ENCODE data around the gene GATA5. TPM values are rescaled to one million over a fixed set of nuclear protein-coding genes. Genes with fewer than 3 reads are reported as not detected.

The GATA5 gene
- total and polyA plus RNA-seq, 4 donors, result 0.13 to 0.50 TPM; not detected in 2

DNA sequence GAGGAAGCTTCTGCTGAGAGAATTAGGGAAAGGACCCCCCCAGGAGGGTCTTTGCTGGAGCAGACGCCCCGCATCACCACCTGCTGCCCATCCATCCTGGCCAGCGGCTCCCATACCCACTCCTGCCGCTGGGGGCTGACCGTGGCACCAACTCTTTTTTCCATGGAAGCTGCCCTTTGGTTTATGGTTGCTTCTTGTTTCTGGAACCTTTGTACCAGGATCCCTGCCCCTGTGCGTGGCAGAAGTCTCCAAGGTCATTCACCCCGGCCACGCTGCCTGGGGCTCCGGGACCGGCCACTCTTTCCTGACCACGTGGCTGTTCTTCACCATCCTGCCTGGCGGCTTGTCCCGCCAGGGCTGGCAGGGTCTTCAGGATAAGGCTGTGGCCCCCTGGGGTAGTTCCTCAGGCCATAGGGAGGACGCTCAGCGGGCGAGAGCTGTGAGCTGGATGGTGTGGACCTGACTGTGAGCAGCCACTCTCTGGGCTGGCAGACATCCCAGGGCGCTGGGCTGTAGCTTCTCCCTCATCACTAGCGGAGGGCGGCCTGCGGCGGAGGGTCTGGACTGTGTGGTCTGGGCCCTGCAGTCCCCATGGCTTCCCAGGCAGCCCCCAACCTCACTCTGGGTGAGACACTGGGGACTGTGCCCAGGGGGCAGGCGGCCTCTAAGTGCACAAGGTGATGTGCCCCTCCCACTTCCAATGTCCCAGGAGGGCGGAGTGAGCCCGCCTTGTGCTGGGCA, 25.7 kb downstream of the GATA5 start:
- DNase-seq (ENCODE audit: low read depth in 4 of 6, low spot score in 6 of 6), result peak in 1 of 6 donors; percentile 37
- 73% methylated on average over 16 of the region's 24 CpGs for WGBS (ENCODE audit: insufficient coverage)
- Histone ChIP-seq H3K27me3 (ENCODE audit: control insufficient read depth, insufficient read depth, low read length) (no peaks in the 10 kb centered on the region), H3K4me3 (ENCODE audit: low read depth, low read length) (no peak overlapping the region), H3K27ac (ENCODE audit: low read depth, low read length) (no peak overlapping the region), H3K9me3 (ENCODE audit: control insufficient read depth, insufficient read depth, low read length) (no peaks in the 10 kb centered on the region), H3K36me3 (ENCODE audit: control insufficient read depth, insufficient read depth, low read length) (no peaks in the 10 kb centered on the region), H3K4me1 (ENCODE audit: control insufficient read depth, insufficient read depth, low read length) (peaks cover 13% of the 10 kb centered on the region)

DNA sequence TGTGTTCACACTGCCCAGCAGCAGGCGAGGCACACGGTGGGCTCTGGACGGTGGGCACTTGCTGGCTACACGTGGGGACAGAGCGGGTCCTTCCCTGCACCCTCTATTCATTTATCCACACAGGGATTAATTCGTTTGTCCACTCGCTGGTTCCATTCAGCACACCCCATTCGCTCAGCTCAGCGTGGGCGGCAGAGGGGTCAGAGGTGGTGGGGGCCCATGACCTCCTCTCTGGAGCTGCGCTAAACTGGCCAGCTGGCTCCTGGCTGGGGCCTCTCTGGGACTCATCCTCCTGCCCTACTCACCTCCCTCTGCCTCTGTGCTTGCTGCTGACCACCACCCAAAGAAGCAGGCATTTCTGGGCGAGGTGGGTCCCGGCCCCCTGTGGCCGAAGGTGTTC, 27.0 kb downstream of the GATA5 start:
- H3K27me3 ChIP-seq (ENCODE audit: control insufficient read depth, insufficient read depth, low read length), result no peaks in the 10 kb centered on the region
- no peaks in the 10 kb centered on the region for H3K36me3 ChIP-seq (ENCODE audit: control insufficient read depth, insufficient read depth, low read length)
- H3K4me3 ChIP-seq (ENCODE audit: low read depth, low read length), result no peak overlapping the region
- H3K27ac ChIP-seq (ENCODE audit: low read depth, low read length), result no peak overlapping the region
- H3K9me3 ChIP-seq (ENCODE audit: control insufficient read depth, insufficient read depth, low read length), result no peaks in the 10 kb centered on the region
- DNase-seq (ENCODE audit: low read depth in 4 of 6, low spot score in 6 of 6), result no peak
- peaks cover 2% of the 10 kb centered on the region for H3K4me1 ChIP-seq (ENCODE audit: control insufficient read depth, insufficient read depth, low read length)
- WGBS (ENCODE audit: insufficient coverage), result 52% methylated on average over 11 of the region's 14 CpGs

DNA sequence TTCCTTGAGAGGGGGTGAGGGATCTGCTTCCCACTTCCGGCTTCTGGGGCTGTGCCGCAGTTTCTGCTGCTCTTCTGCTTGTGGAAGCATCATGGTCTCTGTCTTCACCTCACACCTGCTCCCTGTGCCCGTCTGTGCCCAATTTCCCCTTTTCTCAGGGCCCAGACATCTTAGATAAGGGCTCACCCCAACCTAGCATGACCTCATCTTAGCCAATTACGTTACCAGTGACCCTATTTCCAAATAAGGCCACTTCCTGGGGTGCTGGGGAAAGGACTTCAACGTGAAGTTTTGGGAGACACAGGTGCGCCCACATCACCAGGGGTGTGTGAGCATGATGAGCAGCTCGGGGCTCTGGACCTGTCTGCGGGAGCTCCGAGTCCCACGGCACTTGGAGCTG, 27.8 kb downstream of the GATA5 start:
- H3K36me3 ChIP-seq (ENCODE audit: control insufficient read depth, insufficient read depth, low read length), result no peaks in the 10 kb centered on the region
- DNase-seq (ENCODE audit: low read depth in 4 of 6, low spot score in 6 of 6), result no peak
- no peaks in the 10 kb centered on the region for H3K9me3 ChIP-seq (ENCODE audit: control insufficient read depth, insufficient read depth, low read length)
- H3K4me3 ChIP-seq (ENCODE audit: low read depth, low read length), result no peak overlapping the region
- H3K27ac ChIP-seq (ENCODE audit: low read depth, low read length), result no peak overlapping the region
- H3K27me3 ChIP-seq (ENCODE audit: control insufficient read depth, insufficient read depth, low read length), result no peaks in the 10 kb centered on the region
- 81% methylated on average over 10 of the region's 10 CpGs for WGBS (ENCODE audit: insufficient coverage)
- H3K4me1 ChIP-seq (ENCODE audit: control insufficient read depth, insufficient read depth, low read length), result peaks cover 2% of the 10 kb centered on the region

DNA sequence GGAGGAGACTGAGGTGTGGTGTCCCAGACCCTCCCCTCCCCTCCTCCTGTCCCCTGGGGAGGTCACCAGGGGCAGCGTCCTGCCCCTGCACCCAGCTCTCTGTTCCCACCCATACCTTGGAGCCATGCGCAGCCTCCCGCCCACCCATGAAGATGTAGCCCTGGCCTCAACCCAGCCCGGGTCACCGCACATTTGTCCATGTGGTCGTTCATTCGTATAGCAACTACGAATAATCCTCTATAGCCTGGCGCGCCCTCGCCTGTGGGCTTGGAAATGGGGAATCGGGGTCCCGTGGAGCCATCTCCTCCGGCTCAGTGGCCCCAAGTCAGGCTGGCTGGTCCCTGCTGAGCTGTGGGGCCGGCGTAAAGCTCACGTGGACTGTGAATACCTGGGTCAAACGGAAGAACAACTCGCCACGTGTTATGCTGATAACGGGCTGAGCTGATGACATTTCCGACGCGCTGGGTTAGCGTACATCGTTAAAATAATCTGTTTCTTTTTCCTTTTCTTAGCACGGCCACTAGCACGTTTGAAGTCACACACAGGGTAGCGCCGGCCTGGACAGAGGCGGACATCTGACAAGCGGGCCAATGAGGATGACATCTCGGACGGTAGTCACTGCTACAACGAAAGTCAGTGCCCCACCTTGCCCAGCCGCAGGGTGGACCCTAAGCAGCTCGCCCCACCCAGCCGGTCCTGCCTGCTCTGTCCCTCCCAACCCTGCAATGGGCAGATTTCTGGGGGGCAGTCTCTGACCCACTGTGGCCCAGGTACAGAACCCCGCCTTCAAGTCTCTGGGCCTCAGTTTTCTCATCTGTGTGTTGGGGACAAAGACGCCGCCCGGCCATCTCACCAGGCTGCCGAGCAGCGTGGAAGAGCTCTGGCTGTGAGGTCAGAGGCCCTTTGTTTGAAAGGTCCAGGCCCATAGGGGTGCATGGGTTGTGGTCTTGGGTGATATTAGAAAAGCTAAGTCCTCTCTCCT, 28.6 kb downstream of the GATA5 start:
- Histone ChIP-seq H3K9me3 (ENCODE audit: control insufficient read depth, insufficient read depth, low read length) (no peaks in the 10 kb centered on the region), H3K27me3 (ENCODE audit: control insufficient read depth, insufficient read depth, low read length) (no peaks in the 10 kb centered on the region), H3K4me1 (ENCODE audit: control insufficient read depth, insufficient read depth, low read length) (peaks cover 2% of the 10 kb centered on the region), H3K36me3 (ENCODE audit: control insufficient read depth, insufficient read depth, low read length) (no peaks in the 10 kb centered on the region), H3K27ac (ENCODE audit: low read depth, low read length) (no peak overlapping the region), H3K4me3 (ENCODE audit: low read depth, low read length) (no peak overlapping the region)
- WGBS (ENCODE audit: insufficient coverage), result 81% methylated on average over 44 of the region's 44 CpGs
- no peak for DNase-seq (ENCODE audit: low read depth in 4 of 6, low spot score in 6 of 6)

GRCh38 chr20:62446481-62446880, 29.3 kb downstream of the GATA5 start:
- 56% methylated on average over 10 of the region's 12 CpGs for WGBS (ENCODE audit: insufficient coverage)
- Histone ChIP-seq H3K9me3 (ENCODE audit: control insufficient read depth, insufficient read depth, low read length) (no peaks in the 10 kb centered on the region), H3K27ac (ENCODE audit: low read depth, low read length) (no peak overlapping the region), H3K36me3 (ENCODE audit: control insufficient read depth, insufficient read depth, low read length) (no peaks in the 10 kb centered on the region), H3K4me1 (ENCODE audit: control insufficient read depth, insufficient read depth, low read length) (peaks cover 2% of the 10 kb centered on the region), H3K4me3 (ENCODE audit: low read depth, low read length) (no peak overlapping the region), H3K27me3 (ENCODE audit: control insufficient read depth, insufficient read depth, low read length) (no peaks in the 10 kb centered on the region)
- DNase-seq (ENCODE audit: low read depth in 4 of 6, low spot score in 6 of 6), result no peak

GRCh38 chr20:62445553-62446340, 30.0 kb downstream of the GATA5 start:
- 89% methylated on average over 24 of the region's 36 CpGs for WGBS (ENCODE audit: insufficient coverage)
- Histone ChIP-seq H3K36me3 (ENCODE audit: control insufficient read depth, insufficient read depth, low read length) (no peaks in the 10 kb centered on the region), H3K27ac (ENCODE audit: low read depth, low read length) (no peak overlapping the region), H3K4me3 (ENCODE audit: low read depth, low read length) (no peak overlapping the region), H3K27me3 (ENCODE audit: control insufficient read depth, insufficient read depth, low read length) (no peaks in the 10 kb centered on the region), H3K4me1 (ENCODE audit: control insufficient read depth, insufficient read depth, low read length) (peaks cover 2% of the 10 kb centered on the region), H3K9me3 (ENCODE audit: control insufficient read depth, insufficient read depth, low read length) (no peaks in the 10 kb centered on the region)
- no peak for DNase-seq (ENCODE audit: low read depth in 4 of 6, low spot score in 6 of 6)

DNA sequence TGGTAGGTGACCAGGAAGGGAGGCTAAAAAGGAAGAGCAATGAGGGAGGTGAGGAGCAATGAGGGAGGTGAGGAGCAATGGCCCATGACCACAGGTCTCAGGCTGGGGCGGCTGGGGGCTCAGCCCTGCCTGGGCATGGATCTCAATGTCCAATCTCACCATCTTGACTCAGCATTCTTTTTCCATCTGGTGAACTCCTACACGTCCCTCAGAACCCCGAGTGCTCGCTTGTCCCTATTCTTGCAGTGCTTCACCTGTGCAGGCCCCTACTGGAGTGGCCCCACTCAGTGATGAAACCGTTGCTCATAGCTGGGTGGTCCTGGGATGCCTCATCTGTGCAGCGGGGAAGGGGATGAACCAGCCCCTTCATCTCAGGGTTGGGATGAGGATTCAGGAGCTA, 31.5 kb downstream of the GATA5 start:
- H3K27ac ChIP-seq (ENCODE audit: low read depth, low read length), result no peak overlapping the region
- WGBS (ENCODE audit: insufficient coverage), result 89% methylated on average over 5 of the region's 6 CpGs
- no peaks in the 10 kb centered on the region for H3K36me3 ChIP-seq (ENCODE audit: control insufficient read depth, insufficient read depth, low read length)
- no peak overlapping the region for H3K4me3 ChIP-seq (ENCODE audit: low read depth, low read length)
- H3K9me3 ChIP-seq (ENCODE audit: control insufficient read depth, insufficient read depth, low read length), result no peaks in the 10 kb centered on the region
- H3K4me1 ChIP-seq (ENCODE audit: control insufficient read depth, insufficient read depth, low read length), result peaks cover 1% of the 10 kb centered on the region
- no peaks in the 10 kb centered on the region for H3K27me3 ChIP-seq (ENCODE audit: control insufficient read depth, insufficient read depth, low read length)
- no peak for DNase-seq (ENCODE audit: low read depth in 4 of 6, low spot score in 6 of 6)

DNA sequence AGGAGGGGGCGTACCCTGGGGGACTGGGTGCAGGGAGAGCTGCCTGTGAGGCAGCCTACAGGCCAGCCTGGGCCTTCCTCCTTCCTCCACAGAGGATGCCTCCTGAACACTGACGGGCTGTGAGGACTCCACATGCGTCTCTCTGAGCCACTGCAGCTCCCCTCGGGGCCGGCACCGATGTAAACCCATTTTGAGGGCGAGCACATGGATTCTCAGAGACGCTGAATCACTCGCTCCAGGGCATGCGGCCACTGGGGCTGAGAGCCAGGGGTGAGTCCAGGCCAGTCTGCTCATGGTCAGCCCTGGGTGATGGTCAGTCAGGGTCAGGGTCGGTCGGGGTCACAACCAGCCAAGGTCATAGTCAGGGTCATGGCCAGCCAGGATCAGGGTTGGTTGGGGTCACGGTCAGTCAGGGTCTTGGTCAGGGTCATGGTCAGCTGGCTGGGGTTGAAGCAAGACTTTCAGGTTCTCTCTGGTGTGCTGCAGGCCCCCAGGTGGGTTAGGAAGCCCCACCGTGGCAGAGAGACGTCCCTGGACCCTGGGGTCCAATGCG, 33.7 kb downstream of the GATA5 start:
- H3K4me1 ChIP-seq (ENCODE audit: control insufficient read depth, insufficient read depth, low read length), result peaks cover 16% of the 10 kb centered on the region
- no peak for DNase-seq (ENCODE audit: low read depth in 4 of 6, low spot score in 6 of 6)
- H3K27ac ChIP-seq (ENCODE audit: low read depth, low read length), result no peak overlapping the region
- H3K9me3 ChIP-seq (ENCODE audit: control insufficient read depth, insufficient read depth, low read length), result no peaks in the 10 kb centered on the region
- no peak overlapping the region for H3K4me3 ChIP-seq (ENCODE audit: low read depth, low read length)
- H3K27me3 ChIP-seq (ENCODE audit: control insufficient read depth, insufficient read depth, low read length), result no peaks in the 10 kb centered on the region
- WGBS (ENCODE audit: insufficient coverage), result 83% methylated on average over 15 of the region's 16 CpGs
- H3K36me3 ChIP-seq (ENCODE audit: control insufficient read depth, insufficient read depth, low read length), result no peaks in the 10 kb centered on the region

- no peak overlapping the region for H3K27ac ChIP-seq (ENCODE audit: low read depth, low read length)
- no peak overlapping the region for H3K4me3 ChIP-seq (ENCODE audit: low read depth, low read length)
- no peak for DNase-seq (ENCODE audit: low read depth in 4 of 6, low spot score in 6 of 6)
- H3K4me1 ChIP-seq (ENCODE audit: control insufficient read depth, insufficient read depth, low read length), result peaks cover 25% of the 10 kb centered on the region
- no peaks in the 10 kb centered on the region for H3K9me3 ChIP-seq (ENCODE audit: control insufficient read depth, insufficient read depth, low read length)
- H3K27me3 ChIP-seq (ENCODE audit: control insufficient read depth, insufficient read depth, low read length), result no peaks in the 10 kb centered on the region
- WGBS (ENCODE audit: insufficient coverage), result 96% methylated on average over 4 of the region's 5 CpGs
- no peaks in the 10 kb centered on the region for H3K36me3 ChIP-seq (ENCODE audit: control insufficient read depth, insufficient read depth, low read length)
These were observed 36.6 kb downstream of the GATA5 start for GRCh38 chr20:62439218-62439617.

All from spinal cord (tissue), 10 donors.